HCT116 (cell line): ENCODE results near the gene BTBD6. TPM values are rescaled to one million over a fixed set of nuclear protein-coding genes. Genes with fewer than 3 reads are reported as not detected.

ENCODE experiments used
- ATAC-seq: fragments of 200-7000 bp; cut with Tn5 transposase; 2 replicates; pipeline ENCODE4 v1.9.1; 2020; ENCODE audit warnings: mild to moderate bottlenecking, moderate library complexity
- BruUV-seq: library from RNA; stranded (reverse); fragments of 400-500 nt; replicated peaks from 2 replicates; lab custom pipeline; 2021; lab: Mats Ljungman, UMichigan
- CTCF ChIA-PET: fragments of 300-600 bp; sonication (Branson Sonifier 250); formaldehyde crosslinking; loops from one replicate; lab custom pipeline; 2021; ENCODE audit warnings: antibody characterized with exemption; lab: Charles Lee
- POLR2A ChIA-PET: fragments of 300-600, 350-600 bp; sonication (Branson Sonifier 250); formaldehyde crosslinking; loops from one replicate; lab custom pipeline; 2021; ENCODE audit warnings: antibody characterized with exemption; lab: Charles Lee
- RAD21 ChIA-PET, 2 experiments: fragments of 300-600 bp; sonication (Branson Sonifier 250); formaldehyde crosslinking; loops; one replicate each; lab custom pipeline; 2023; ENCODE audit warnings: low total read pairs in 2 of 2; ENCODE audit not compliant: uncharacterized antibody in 2 of 2, unreplicated experiment in 2 of 2, low non-redundant PET in 1 of 2; lab: Charles Lee
- DNase-seq: peaks from one replicate; pipeline ENCODE4 v3.0.0-alpha.2; 2010; ENCODE audit warnings: low read depth, low spot score
- H2AFZ ChIP-seq: fragments of 200-600 bp; shearing (Covaris generic), sonication (generic); 2 replicates; pipeline ENCODE4 v1.6.1; 2017; ENCODE audit warnings: low read depth, mixed run types, mixed read lengths, antibody characterized with exemption, low read length; ENCODE audit not compliant: poor library complexity, severe bottlenecking
- H3K27ac ChIP-seq: 2 replicates; pipeline ENCODE4 v1.5.1; 2012; ENCODE audit warnings: low read depth, low read length
- H3K27me3 ChIP-seq: fragments of 200-600 bp; sonication (generic); 2 replicates; pipeline ENCODE4 v1.6.1; 2016; ENCODE audit warnings: mixed run types, low read length, mixed read lengths; ENCODE audit not compliant: insufficient read depth
- H3K36me3 ChIP-seq, 2 experiments: fragments of 200-500 bp in 1 of 2; fragments of 200-600 bp in 1 of 2; sonication (Bioruptor generic) in 1 of 2; sonication (generic) in 1 of 2; 2 replicates each; pipeline versions ENCODE4 v1.5.1 to v1.6.1; 2014 to 2016; ENCODE audit warnings: low read length in 2 of 2, inconsistent platforms in 1 of 2, mixed read lengths in 1 of 2, mixed run types in 1 of 2; ENCODE audit not compliant: insufficient read depth in 2 of 2, control insufficient read depth in 1 of 2
- H3K4me1 ChIP-seq, 2 experiments: fragments of 200-600 bp in 1 of 2; sonication (generic) in 1 of 2; 2 replicates each; pipeline versions ENCODE4 v1.5.1 to v1.6.1; 2012 to 2017; ENCODE audit warnings: low read length in 2 of 2, inconsistent platforms in 1 of 2, mild to moderate bottlenecking in 1 of 2, mixed read lengths in 1 of 2, mixed run types in 1 of 2, moderate library complexity in 1 of 2; ENCODE audit not compliant: insufficient read depth in 2 of 2, control insufficient read depth in 1 of 2
- H3K4me2 ChIP-seq: fragments of 200-600 bp; sonication (generic); 2 replicates; pipeline ENCODE4 v1.6.1; 2017; ENCODE audit warnings: mixed run types, low read length, mixed read lengths
- H3K4me3 ChIP-seq, 2 experiments: fragments of 200-600 bp in 1 of 2; sonication (generic) in 1 of 2; replicated peaks in 1 of 2; 2 replicates each; pipeline ENCODE4 v1.5.1; 2011 to 2016; ENCODE audit warnings: low read length in 2 of 2, control low read depth in 1 of 2, low read depth in 1 of 2, mild to moderate bottlenecking in 1 of 2, mixed read lengths in 1 of 2, mixed run types in 1 of 2
- H3K79me2 ChIP-seq: fragments of 200-600 bp; sonication (generic); 2 replicates; pipeline ENCODE4 v1.6.1; 2017; ENCODE audit warnings: mild to moderate bottlenecking, mixed run types, low read length, moderate library complexity, mixed read lengths; ENCODE audit not compliant: insufficient read depth
- H3K9ac ChIP-seq: fragments of 200-600 bp; sonication (generic); 2 replicates; pipeline ENCODE4 v1.6.1; 2016; ENCODE audit warnings: low read length, mixed read lengths
- H3K9me2 ChIP-seq: fragments of 200-600 bp; sonication (generic), shearing (Covaris generic); 2 replicates; pipeline ENCODE4 v1.6.1; 2017; ENCODE audit warnings: mixed run types, mild to moderate bottlenecking, moderate library complexity; ENCODE audit not compliant: insufficient read depth
- H3K9me3 ChIP-seq, 2 experiments: fragments of 200-500 bp in 1 of 2; fragments of 200-600 bp in 1 of 2; sonication (Bioruptor generic) in 1 of 2; sonication (generic) in 1 of 2; 2 replicates each; pipeline ENCODE4 v1.6.1; 2014 to 2017; ENCODE audit warnings: low read length in 2 of 2, mixed read lengths in 2 of 2, inconsistent platforms in 1 of 2, low read depth in 1 of 2, mild to moderate bottlenecking in 1 of 2, mixed run types in 1 of 2, moderate library complexity in 1 of 2; ENCODE audit not compliant: control insufficient read depth in 1 of 2, insufficient read depth in 1 of 2
- H4K20me1 ChIP-seq: fragments of 200-600 bp; sonication (generic), shearing (Covaris generic); 2 replicates; pipeline ENCODE4 v1.6.1; 2017; ENCODE audit warnings: mixed run types, mild to moderate bottlenecking, moderate library complexity; ENCODE audit not compliant: insufficient read depth
- CEBPB ChIP-seq: IDR thresholded peaks from 2 replicates; pipeline ENCODE4 v1.6.1; 2012; ENCODE audit warnings: low read depth
- EGR1 ChIP-seq: IDR thresholded peaks from 2 replicates; pipeline ENCODE4 v1.6.1; 2012; ENCODE audit warnings: low read depth
- ELF1 ChIP-seq: IDR thresholded peaks from 2 replicates; pipeline ENCODE4 v1.6.1; 2012; ENCODE audit warnings: low read depth, borderline replicate concordance
- EZH2 ChIP-seq: fragments of 200-600 bp; sonication (generic); IDR thresholded peaks from 2 replicates; pipeline ENCODE4 v1.6.1; 2017; ENCODE audit warnings: antibody characterized with exemption, mixed run types
- EZH2phosphoT487 ChIP-seq: fragments of 200-600 bp; IDR thresholded peaks from 2 replicates; pipeline ENCODE4 v1.6.1; 2018; ENCODE audit warnings: antibody characterized with exemption, borderline replicate concordance
- FOSL1 ChIP-seq: IDR thresholded peaks from 2 replicates; pipeline ENCODE4 v1.6.1; 2012; ENCODE audit warnings: low read depth
- JUND ChIP-seq: IDR thresholded peaks from 2 replicates; pipeline ENCODE4 v1.6.1; 2012
- MAX ChIP-seq: IDR thresholded peaks from 2 replicates; pipeline ENCODE4 v1.6.1; 2012
- POLR2A ChIP-seq: IDR thresholded peaks from 2 replicates; pipeline ENCODE4 v1.7.0; 2011; ENCODE audit warnings: borderline replicate concordance; ENCODE audit not compliant: insufficient read depth, insufficient read length; ENCODE audit errors: extremely low read depth
- POLR2AphosphoS5 ChIP-seq: IDR thresholded peaks from 2 replicates; pipeline ENCODE4 v1.6.1; 2011; ENCODE audit warnings: mild to moderate bottlenecking, low read depth, low read length, moderate library complexity
- REST ChIP-seq: IDR thresholded peaks from 2 replicates; pipeline ENCODE4 v1.6.1; 2012; ENCODE audit warnings: low read depth
- SP1 ChIP-seq: IDR thresholded peaks from 2 replicates; pipeline ENCODE4 v1.6.1; 2012; ENCODE audit warnings: low read depth
- SRF ChIP-seq: IDR thresholded peaks from 2 replicates; pipeline ENCODE4 v1.6.1; 2012; ENCODE audit warnings: low read depth
- TCF7L2 ChIP-seq: IDR thresholded peaks from 2 replicates; pipeline ENCODE4 v1.7.0; 2011; ENCODE audit warnings: borderline replicate concordance, inconsistent platforms; ENCODE audit not compliant: insufficient read depth, insufficient read length; ENCODE audit errors: extremely low read depth
- YY1 ChIP-seq: IDR thresholded peaks from 2 replicates; pipeline ENCODE4 v1.6.1; 2011; ENCODE audit warnings: low read length, low read depth, moderate library complexity, mild to moderate bottlenecking; ENCODE audit not compliant: insufficient replicate concordance; ENCODE audit errors: extremely low read depth
- ZFX ChIP-seq: fragments of 450-650 bp; IDR thresholded peaks from 2 replicates; pipeline ENCODE4 v1.6.1; 2017
- ZNF274 ChIP-seq: fragments of 200-500 bp; sonication (Bioruptor generic); IDR thresholded peaks from 2 replicates; pipeline ENCODE4 v1.6.1; 2014; ENCODE audit warnings: mild to moderate bottlenecking, low read depth, low read length, inconsistent platforms
- intact Hi-C: fragments of 100-400 bp; cut with micrococcal nuclease; formaldehyde crosslinking; loops from 2 replicates; pipeline ENCODE4 v1.10.0; 2022
- total RNA-seq: library from RNA; stranded (reverse); gene quantifications from one replicate; pipeline ENCODE4 v1.2.1, GENCODE V29; 2021; ENCODE audit not compliant: unreplicated experiment
- TF ChIP-seq, protein P1 (sequence below): IDR thresholded peaks from 2 replicates; pipeline ENCODE4 v1.6.1; 2012

Gene BTBD6
- total RNA-seq, 1 experiment from 2014 or later, result 35.9 TPM

DNA sequence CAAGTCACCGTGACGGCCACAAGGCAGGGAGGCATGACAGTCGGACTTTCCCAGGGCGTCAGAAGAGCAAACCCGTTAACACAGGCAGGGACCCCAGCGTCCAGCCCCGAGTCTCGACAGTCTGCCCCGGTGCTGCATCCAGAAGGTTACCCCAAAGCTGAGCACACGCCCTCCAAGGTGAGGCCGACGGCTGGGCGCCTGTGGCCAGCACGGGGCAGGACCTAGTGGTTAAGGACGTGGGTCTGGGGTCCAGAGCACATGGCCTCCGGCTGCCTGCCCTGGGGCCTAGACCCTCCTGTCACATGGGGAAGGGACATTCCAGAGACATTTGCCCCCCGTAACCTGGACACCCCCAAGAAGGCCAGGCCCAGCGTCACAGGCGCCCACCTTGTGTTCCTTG, 29.7 kb upstream of the BTBD6 start:
- H3K4me2 ChIP-seq, result no peak overlapping the region
- H3K79me2 ChIP-seq, result no peaks in the 10 kb centered on the region
- BruUV-seq, result no TSS peak
- H3K36me3 ChIP-seq, result peaks cover 7 to 9% of the 10 kb centered on the region in 2 experiments; a peak in 3 of 4 replicates
- no peaks in the 10 kb centered on the region for H3K9me3 ChIP-seq
- POLR2A ChIA-PET, result no interaction called here
- H3K4me1 ChIP-seq, result no peaks in the 10 kb centered on the region
- no peaks in the 10 kb centered on the region for H3K27me3 ChIP-seq
- TF ChIP-seq EZH2phosphoT487, result no peak
- no peak for TF ChIP-seq ELF1
- TF ChIP-seq SP1, result no peak
- no peak for TF ChIP-seq ZFX
- TF ChIP-seq EGR1, result no peak
- no peak for TF ChIP-seq EZH2
- TF ChIP-seq CEBPB, result no peak
- TF ChIP-seq POLR2AphosphoS5, result no peak
- no peaks in the 10 kb centered on the region for H4K20me1 ChIP-seq
- intact Hi-C loops, result no loop called here
- H3K27ac ChIP-seq, result no peak overlapping the region
- no peak overlapping the region for H3K9ac ChIP-seq
- no peak for DNase-seq
- CTCF ChIA-PET, result no interaction called here
- H2AFZ ChIP-seq, result no peak overlapping the region
- H3K9me2 ChIP-seq, result no peaks in the 10 kb centered on the region
- RAD21 ChIA-PET, result no interaction called here
- H3K4me3 ChIP-seq, result no peak overlapping the region
- no peak for ATAC-seq

DNA sequence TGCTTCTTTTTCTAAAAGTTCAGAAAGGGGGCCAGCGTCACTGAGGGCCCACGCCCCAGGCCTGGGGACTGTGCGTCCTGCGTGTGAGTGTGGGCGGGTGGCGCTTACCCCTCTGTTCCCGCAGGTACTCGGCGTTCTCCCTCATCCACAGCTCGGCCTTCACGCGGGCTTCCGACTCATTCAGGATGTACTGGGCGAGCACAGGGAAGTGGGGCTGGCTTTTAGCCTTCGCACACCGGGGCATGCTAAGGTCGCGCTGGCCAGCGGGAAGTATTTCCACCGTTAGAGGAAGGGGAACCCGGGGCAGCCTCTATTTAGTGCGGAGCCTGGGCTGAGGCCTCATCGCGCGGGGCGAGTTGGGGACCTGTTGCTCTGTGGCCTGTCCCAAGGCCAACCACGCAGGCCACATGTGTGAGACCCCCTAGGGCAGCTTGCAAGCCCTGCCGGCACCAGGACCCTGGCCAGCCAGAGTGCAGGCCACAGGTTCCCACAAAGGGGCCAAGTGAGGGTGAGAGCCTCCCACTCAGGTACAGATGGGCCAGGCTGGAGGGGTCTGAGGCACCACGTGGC, 29.2 kb upstream of the BTBD6 start:
- Histone ChIP-seq H3K9me2 (no peaks in the 10 kb centered on the region), H3K4me2 (no peak overlapping the region), H3K27ac (no peak overlapping the region), H4K20me1 (no peaks in the 10 kb centered on the region), H2AFZ (no peak overlapping the region), H3K27me3 (no peaks in the 10 kb centered on the region), H3K4me1 (no peaks in the 10 kb centered on the region), H3K36me3 (peaks cover 7 to 10% of the 10 kb centered on the region in 2 experiments; a peak in 3 of 4 replicates), H3K79me2 (no peaks in the 10 kb centered on the region), H3K9ac (no peak overlapping the region), H3K4me3 (no peak overlapping the region), H3K9me3 (no peaks in the 10 kb centered on the region)
- ChIA-PET POLR2A (no interaction called here), CTCF (no interaction called here), RAD21 (no interaction called here)
- ATAC-seq, result no peak
- intact Hi-C loops, result no loop called here
- no peak for DNase-seq
- BruUV-seq, result no TSS peak
- TF ChIP-seq POLR2AphosphoS5 (no peak), ZNF274 (no peak), FOSL1 (no peak), SRF (no peak), ZFX (no peak), EZH2phosphoT487 (no peak), ELF1 (no peak), TCF7L2 (no peak), REST (no peak), JUND (no peak), MAX (no peak), SP1 (no peak), POLR2A (no peak), YY1 (no peak)
- TF ChIP-seq, protein P1, sequence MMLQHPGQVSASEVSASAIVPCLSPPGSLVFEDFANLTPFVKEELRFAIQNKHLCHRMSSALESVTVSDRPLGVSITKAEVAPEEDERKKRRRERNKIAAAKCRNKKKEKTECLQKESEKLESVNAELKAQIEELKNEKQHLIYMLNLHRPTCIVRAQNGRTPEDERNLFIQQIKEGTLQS, result no peak
